ENCODE results near the gene ARHGAP28.

The ARHGAP28 gene
- 0 reads per million in 2 donors for total RNA-seq

GRCh38 chr18:6729247-6730091, at the start of gene ARHGAP28:
ARHGAP28 (plus strand) TSS chr18:6729716; CDS start chr18:6729822, 106 bp downstream.
- DNase-seq = no peak

GRCh38 chr18:6681331-6681875, 48.1 kb upstream of the ARHGAP28 start:
- no peak for DNase-seq

GRCh38 chr18:6682437-6683111, 46.9 kb upstream of the ARHGAP28 start:
- DNase-seq = no peak

GRCh38 chr18:6683112-6683876, 46.2 kb upstream of the ARHGAP28 start:
- no peak for DNase-seq

- DNase-seq = no peak
Measured at GRCh38 chr18:6687676-6688075, 41.8 kb upstream of the ARHGAP28 start.

- no peak for DNase-seq
Measured at GRCh38 chr18:6708890-6709289, 20.6 kb upstream of the ARHGAP28 start.

- no peak for DNase-seq
Measured at GRCh38 chr18:6711467-6711866, 18.0 kb upstream of the ARHGAP28 start.

GRCh38 chr18:6712401-6712800, 17.1 kb upstream of the ARHGAP28 start:
- no peak for DNase-seq

GRCh38 chr18:6714010-6714409, 15.5 kb upstream of the ARHGAP28 start:
- DNase-seq = no peak

GRCh38 chr18:6718267-6718666, 11.2 kb upstream of the ARHGAP28 start:
- no peak for DNase-seq

- no peak for DNase-seq
Measured at GRCh38 chr18:6719098-6719846, 10.2 kb upstream of the ARHGAP28 start.

- DNase-seq = no peak
Measured at GRCh38 chr18:6719910-6720683, 9.4 kb upstream of the ARHGAP28 start.

- DNase-seq = no peak
Measured at GRCh38 chr18:6721755-6722154, 7.8 kb upstream of the ARHGAP28 start.

GRCh38 chr18:6722690-6723089, 6.8 kb upstream of the ARHGAP28 start:
- DNase-seq = no peak

- DNase-seq = no peak
Measured at GRCh38 chr18:6724331-6724730, 5.2 kb upstream of the ARHGAP28 start.

- DNase-seq = no peak
Measured at GRCh38 chr18:6728331-6728730, 1.2 kb upstream of the ARHGAP28 start.

GRCh38 chr18:6728809-6729246, 688 bp upstream of the ARHGAP28 start:
- DNase-seq = no peak

- DNase-seq = no peak
Measured at GRCh38 chr18:6730416-6731221, 1.1 kb downstream of the ARHGAP28 start.

GRCh38 chr18:6731222-6731596, 1.7 kb downstream of the ARHGAP28 start:
- DNase-seq = no peak

- DNase-seq = no peak
Measured at GRCh38 chr18:6732952-6733351, 3.4 kb downstream of the ARHGAP28 start.

- DNase-seq = no peak
Measured at GRCh38 chr18:6733758-6734157, 4.2 kb downstream of the ARHGAP28 start.

Data from T-helper 9 cell (primary cell).